ENCODE data around the gene PROK2. TPM values are rescaled to one million over a fixed set of nuclear protein-coding genes. Genes with fewer than 3 reads are reported as not detected.

Gene PROK2
- total RNA-seq, 1 experiment from 2014 or later, result 1.4 TPM

DNA sequence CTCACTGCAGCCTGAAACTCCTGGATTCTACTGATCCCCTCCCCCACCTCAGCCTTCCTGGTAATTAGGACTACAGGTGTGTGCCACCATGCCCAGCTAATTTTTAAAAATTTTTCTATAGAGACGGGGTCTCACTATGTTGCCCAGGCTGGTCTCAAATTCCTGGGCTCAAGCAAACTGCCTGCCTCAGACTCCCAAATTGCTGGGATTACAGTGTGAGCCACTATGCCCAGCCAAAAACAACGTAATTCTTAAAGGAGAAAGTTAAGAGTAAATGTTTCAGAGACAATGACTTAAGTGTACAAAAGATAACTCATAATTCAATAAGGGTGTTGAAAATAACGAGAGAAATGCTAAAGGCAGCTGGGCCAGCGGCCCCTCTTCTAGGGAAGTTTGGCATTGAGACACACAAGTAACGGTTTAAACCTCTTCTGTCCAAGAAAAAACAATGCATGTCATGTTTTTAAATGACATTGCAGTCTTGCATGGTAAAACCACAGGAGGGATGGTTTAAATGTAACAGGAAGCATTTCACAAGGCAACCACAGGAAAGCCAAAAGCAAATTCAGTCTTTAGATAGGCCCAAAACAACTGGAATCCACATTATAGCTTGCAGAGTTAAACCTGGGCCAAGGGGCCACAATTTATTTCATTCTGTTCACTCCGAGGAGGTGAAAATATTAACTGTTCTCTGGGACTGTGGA lies 5.1 kb downstream of the PROK2 start:
- Histone ChIP-seq H4K91ac (ENCODE audit: insufficient read length, low read depth, low read length) (no peak overlapping the region), H2AFZ (ENCODE audit: low read length) (no peak overlapping the region), H3K18ac (ENCODE audit: insufficient read length, low read depth, low read length) (no peak overlapping the region), H3K4me2 (ENCODE audit: insufficient read depth, insufficient read length, low read length) (no peak overlapping the region), H4K20me1 (ENCODE audit: control insufficient read depth, insufficient read depth, insufficient read length) (no peaks in the 10 kb centered on the region), H3K9me3 (ENCODE audit: control insufficient read depth, low read depth, low read length) (no peaks in the 10 kb centered on the region), H3K79me1 (ENCODE audit: insufficient read depth, low read depth, low read length, poor library complexity, severe bottlenecking) (no peaks in the 10 kb centered on the region), H3K27me3 (ENCODE audit: insufficient read depth, low read length) (peaks cover 12% of the 10 kb centered on the region; the same call in 1 of the 2 replicates), H2BK15ac (ENCODE audit: low read depth, low read length) (no peak overlapping the region), H3K9ac (ENCODE audit: extremely low read depth, insufficient read length, low read length) (no peak overlapping the region), H2BK20ac (ENCODE audit: low read depth, low read length, poor library complexity, severe bottlenecking) (no peak overlapping the region), H3K4ac (ENCODE audit: low read depth, low read length) (no peak overlapping the region), H2BK120ac (ENCODE audit: low read depth, low read length, poor library complexity, severe bottlenecking) (no peak overlapping the region), H3K23me2 (ENCODE audit: insufficient read length, low read depth, low read length, poor library complexity, severe bottlenecking) (no peaks in the 10 kb centered on the region), H3K56ac (ENCODE audit: insufficient read length, low read depth, low read length) (no peak overlapping the region), H3K4me1 (ENCODE audit: insufficient read depth, low read length) (peaks cover 4% of the 10 kb centered on the region; the same call in 1 of the 2 replicates), H2BK5ac (ENCODE audit: insufficient read length, low read length) (no peak overlapping the region), H4K5ac (ENCODE audit: insufficient read length, low read depth, low read length) (no peak overlapping the region), H3K27ac (ENCODE audit: insufficient read length, low read depth, low read length) (peak overlapping the region; percentile 12), H2BK12ac (ENCODE audit: insufficient read length, low read depth, low read length) (no peak overlapping the region), H3K14ac (ENCODE audit: insufficient read depth, low read length) (no peak overlapping the region), H2AK5ac (ENCODE audit: insufficient read length, low read length) (no peak overlapping the region), H4K8ac (replicated peaks; ENCODE audit: insufficient read length, low read depth, low read length) (no peak overlapping the region), H3K23ac (ENCODE audit: insufficient read length, low read depth, low read length) (no peak overlapping the region), H3K79me2 (ENCODE audit: insufficient read depth, low read length) (no peaks in the 10 kb centered on the region), H3T11ph (ENCODE audit: low read length) (no peak overlapping the region)
- H3K4me3 Mint-ChIP-seq, result peak overlapping the region in 1 of 2 experiments; percentile 48; a peak in 1 of 5 replicates
- TF ChIP-seq, protein P1, sequence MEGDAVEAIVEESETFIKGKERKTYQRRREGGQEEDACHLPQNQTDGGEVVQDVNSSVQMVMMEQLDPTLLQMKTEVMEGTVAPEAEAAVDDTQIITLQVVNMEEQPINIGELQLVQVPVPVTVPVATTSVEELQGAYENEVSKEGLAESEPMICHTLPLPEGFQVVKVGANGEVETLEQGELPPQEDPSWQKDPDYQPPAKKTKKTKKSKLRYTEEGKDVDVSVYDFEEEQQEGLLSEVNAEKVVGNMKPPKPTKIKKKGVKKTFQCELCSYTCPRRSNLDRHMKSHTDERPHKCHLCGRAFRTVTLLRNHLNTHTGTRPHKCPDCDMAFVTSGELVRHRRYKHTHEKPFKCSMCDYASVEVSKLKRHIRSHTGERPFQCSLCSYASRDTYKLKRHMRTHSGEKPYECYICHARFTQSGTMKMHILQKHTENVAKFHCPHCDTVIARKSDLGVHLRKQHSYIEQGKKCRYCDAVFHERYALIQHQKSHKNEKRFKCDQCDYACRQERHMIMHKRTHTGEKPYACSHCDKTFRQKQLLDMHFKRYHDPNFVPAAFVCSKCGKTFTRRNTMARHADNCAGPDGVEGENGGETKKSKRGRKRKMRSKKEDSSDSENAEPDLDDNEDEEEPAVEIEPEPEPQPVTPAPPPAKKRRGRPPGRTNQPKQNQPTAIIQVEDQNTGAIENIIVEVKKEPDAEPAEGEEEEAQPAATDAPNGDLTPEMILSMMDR (conservative IDR thresholded peaks at IDR 0.05), result no peak
- peaks cover 31 to 33% of the 10 kb centered on the region in 2 experiments for H3K4me1 Mint-ChIP-seq
- peaks cover 35% of the 10 kb centered on the region for H3K27me3 Mint-ChIP-seq (ENCODE audit: low read depth)
- WGBS (ENCODE audit: extremely low coverage, insufficient read length, low lambda C conversion rate), result no CpG with 5 or more reads among the region's 6 CpGs
- DNase-seq, result no peak
- no peaks in the 10 kb centered on the region for H3K9me3 Mint-ChIP-seq
- H3K36me3 Mint-ChIP-seq (ENCODE audit: insufficient read depth in 1 of 3, low read depth in 3 of 3), result no peaks in the 10 kb centered on the region
- H3K27ac Mint-ChIP-seq, result peak overlapping the region in 1 of 3 experiments; percentile 83; a peak in 1 of 7 replicates

Measured in H9 (cell line).